GM23338 (cell line): ENCODE data around the gene ARHGAP27. TPM values are rescaled to one million over a fixed set of nuclear protein-coding genes. Genes with fewer than 3 reads are reported as not detected.

Experiments
- ATAC-seq: fragments of 200-7000 bp; cut with Tn5 transposase; 3 replicates; pipeline ENCODE4 v1.9.1; 2020
- DNase-seq: peaks from one replicate; pipeline ENCODE4 v3.0.0-alpha.2; 2015; ENCODE audit warnings: low spot score
- H2AFZ ChIP-seq: fragments of 200-600 bp; sonication (generic); 2 replicates; pipeline ENCODE4 v1.8.0; 2016; ENCODE audit warnings: antibody characterized with exemption, mild to moderate bottlenecking, moderate library complexity
- H3F3A ChIP-seq: fragments of 200-600 bp; sonication (generic); replicated peaks from 2 replicates; pipeline ENCODE4 v1.8.0; 2017; ENCODE audit warnings: antibody characterized with exemption, mixed run types, low read depth
- H3K27ac ChIP-seq: fragments of 200-600 bp; sonication (generic); 2 replicates; pipeline ENCODE4 v1.6.1; 2016; ENCODE audit warnings: low read depth
- H3K27me3 ChIP-seq: fragments of 200-600 bp; sonication (generic); 2 replicates; pipeline ENCODE4 v1.8.0; 2016; ENCODE audit warnings: mild to moderate bottlenecking, mixed run types, moderate library complexity; ENCODE audit not compliant: insufficient read depth
- H3K36me3 ChIP-seq: fragments of 200-600 bp; sonication (generic); 2 replicates; pipeline ENCODE4 v1.8.0; 2016; ENCODE audit warnings: mild to moderate bottlenecking; ENCODE audit not compliant: insufficient read depth
- H3K4me1 ChIP-seq: fragments of 200-600 bp; sonication (generic); 2 replicates; pipeline ENCODE4 v1.8.0; 2016; ENCODE audit warnings: mild to moderate bottlenecking, moderate library complexity; ENCODE audit not compliant: insufficient read depth
- H3K4me2 ChIP-seq: fragments of 200-600 bp; sonication (generic); 2 replicates; pipeline ENCODE4 v1.7.1; 2017; ENCODE audit warnings: mixed run types
- H3K4me3 ChIP-seq: fragments of 200-600 bp; sonication (generic); 2 replicates; pipeline ENCODE4 v1.6.1; 2016; ENCODE audit warnings: mixed run types
- H3K79me2 ChIP-seq: fragments of 200-600 bp; sonication (generic); replicated peaks from 2 replicates; pipeline ENCODE4 v1.8.0; 2017; ENCODE audit warnings: mild to moderate bottlenecking; ENCODE audit not compliant: insufficient read depth
- H3K9me2 ChIP-seq: fragments of 200-600 bp; sonication (generic); 2 replicates; pipeline ENCODE4 v1.8.0; 2017; ENCODE audit not compliant: insufficient read depth
- H4K20me1 ChIP-seq: fragments of 200-600 bp; sonication (generic); replicated peaks from 2 replicates; pipeline ENCODE4 v1.8.0; 2017; ENCODE audit warnings: mild to moderate bottlenecking; ENCODE audit not compliant: insufficient read depth
- H3K27ac Mint-ChIP-seq: 2 replicates; pipeline ENCODE4 v1.8.0; 2020; ENCODE audit warnings: inconsistent platforms, mild to moderate bottlenecking, moderate library complexity, mixed read lengths
- H3K27me3 Mint-ChIP-seq: 3 replicates; pipeline ENCODE4 v1.8.0; 2022; ENCODE audit warnings: low read depth, mild to moderate bottlenecking, moderate library complexity, mixed read lengths, inconsistent platforms; ENCODE audit not compliant: insufficient read depth, poor library complexity
- H3K36me3 Mint-ChIP-seq: 3 replicates; pipeline ENCODE4 v1.8.0; 2021; ENCODE audit warnings: low read depth, mild to moderate bottlenecking, inconsistent platforms, moderate library complexity, mixed read lengths
- H3K4me1 Mint-ChIP-seq: 3 replicates; pipeline ENCODE4 v1.8.0; 2020; ENCODE audit warnings: mild to moderate bottlenecking, inconsistent platforms, mixed read lengths
- H3K4me3 Mint-ChIP-seq: 3 replicates; pipeline ENCODE4 v1.8.0; 2021; ENCODE audit warnings: moderate library complexity, mild to moderate bottlenecking, inconsistent platforms, mixed read lengths
- H3K9me3 Mint-ChIP-seq: 3 replicates; pipeline ENCODE4 v1.8.0; 2020; ENCODE audit warnings: moderate library complexity, mild to moderate bottlenecking, inconsistent platforms, mixed read lengths
- STAT1 ChIP-seq: IDR thresholded peaks from one replicate; pipeline ENCODE4 v1.6.1; 2016; ENCODE audit warnings: antibody characterized with exemption; ENCODE audit not compliant: unreplicated experiment
- polyA plus RNA-seq: library from polyadenylated mRNA; unstranded; fragments of >200 nt; fragmentation: Nextera tagmentation; extraction: Ambion mirVana; gene quantifications from 2 replicates; pipeline ENCODE4 v1.2.1, GENCODE V29; 2016
- total RNA-seq: library from RNA; depleted of rRNA; stranded (reverse); fragments of >200 nt; shearing (Covaris generic); gene quantifications from 2 replicates; pipeline ENCODE4 v1.2.3, GENCODE V29; 2014
- TF ChIP-seq, protein P1 (sequence below): fragments of 250-450 bp; sonication (Bioruptor Pico); IDR thresholded peaks from 2 replicates; pipeline ENCODE4 v1.5.0; 2020; ENCODE audit warnings: mild to moderate bottlenecking, moderate library complexity
- TF ChIP-seq, protein P2 (sequence below): IDR thresholded peaks from 2 replicates; pipeline ENCODE4 v1.6.1; 2016; ENCODE audit warnings: antibody characterized with exemption
- TF ChIP-seq, protein P3 (sequence below), 2 experiments: fragments of 200-600 bp in 1 of 2; sonication (generic) in 1 of 2; conservative IDR thresholded peaks; 2 replicates each; pipeline versions ENCODE4 v1.5.1 to v1.6.1; 2016 to 2017; ENCODE audit warnings: antibody characterized with exemption in 2 of 2, low read depth in 2 of 2, mild to moderate bottlenecking in 2 of 2, moderate library complexity in 1 of 2

The ARHGAP27 gene
- total and polyA plus RNA-seq, 2 experiments from 2014 or later: 5.9 to 17.7 TPM

DNA sequence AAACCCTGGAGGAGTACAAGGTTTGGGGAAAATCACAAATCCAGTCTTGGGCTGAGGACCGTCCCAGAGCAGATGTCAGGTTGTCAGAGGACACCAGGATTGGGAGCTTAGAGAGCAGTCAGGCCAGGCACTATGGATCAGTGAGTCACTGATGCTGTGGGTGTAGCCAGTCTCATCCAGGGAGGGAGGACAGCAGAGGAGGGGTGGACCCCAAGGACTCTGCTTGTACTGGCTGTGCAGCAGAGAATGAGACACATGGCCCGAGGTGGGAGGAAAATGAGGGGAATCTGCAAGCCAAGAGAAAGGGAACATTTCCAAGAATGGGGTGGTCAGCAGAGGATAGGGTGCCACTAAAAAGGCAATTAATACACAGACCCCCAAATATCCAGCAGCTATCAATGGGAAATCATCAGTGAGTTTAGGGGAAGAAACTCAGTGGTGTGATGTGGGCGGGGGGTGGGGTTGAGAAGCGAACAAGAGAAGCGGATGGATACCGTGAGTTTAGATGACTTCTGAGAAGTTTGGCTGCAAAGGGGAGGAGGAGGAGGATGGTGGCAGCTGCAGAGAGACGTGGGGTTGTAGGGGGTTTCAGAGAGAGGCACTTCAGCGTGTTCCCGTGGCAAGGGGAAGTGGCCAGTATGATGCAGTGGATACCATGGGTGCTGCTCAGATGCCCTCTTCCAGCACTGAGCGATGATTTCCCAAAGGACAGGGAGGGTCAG lies 43.9 kb downstream of the ARHGAP27 start:
- H3K4me3 ChIP-seq: no peak overlapping the region
- H4K20me1 ChIP-seq: no peaks in the 10 kb centered on the region
- no peaks in the 10 kb centered on the region; the same call in 1 of the 2 replicates for H3K4me1 ChIP-seq
- no peaks in the 10 kb centered on the region for H3K36me3 ChIP-seq
- H3K9me2 ChIP-seq: no peaks in the 10 kb centered on the region
- no peaks in the 10 kb centered on the region for H3K27me3 ChIP-seq
- H3K27ac Mint-ChIP-seq: no peak overlapping the region
- H3K4me3 Mint-ChIP-seq: no peak overlapping the region
- peaks cover 19% of the 10 kb centered on the region for H3K27me3 Mint-ChIP-seq
- no peaks in the 10 kb centered on the region for H3K79me2 ChIP-seq
- H3K36me3 Mint-ChIP-seq: no peaks in the 10 kb centered on the region
- DNase-seq: no peak
- peak overlapping the region; percentile 72; the same call in 1 of the 2 replicates for H2AFZ ChIP-seq
- no peaks in the 10 kb centered on the region; the same call in 2 of the 3 replicates for H3K9me3 Mint-ChIP-seq
- ATAC-seq: no peak
- no peaks in the 10 kb centered on the region for H3F3A ChIP-seq
- TF ChIP-seq, protein P1, sequence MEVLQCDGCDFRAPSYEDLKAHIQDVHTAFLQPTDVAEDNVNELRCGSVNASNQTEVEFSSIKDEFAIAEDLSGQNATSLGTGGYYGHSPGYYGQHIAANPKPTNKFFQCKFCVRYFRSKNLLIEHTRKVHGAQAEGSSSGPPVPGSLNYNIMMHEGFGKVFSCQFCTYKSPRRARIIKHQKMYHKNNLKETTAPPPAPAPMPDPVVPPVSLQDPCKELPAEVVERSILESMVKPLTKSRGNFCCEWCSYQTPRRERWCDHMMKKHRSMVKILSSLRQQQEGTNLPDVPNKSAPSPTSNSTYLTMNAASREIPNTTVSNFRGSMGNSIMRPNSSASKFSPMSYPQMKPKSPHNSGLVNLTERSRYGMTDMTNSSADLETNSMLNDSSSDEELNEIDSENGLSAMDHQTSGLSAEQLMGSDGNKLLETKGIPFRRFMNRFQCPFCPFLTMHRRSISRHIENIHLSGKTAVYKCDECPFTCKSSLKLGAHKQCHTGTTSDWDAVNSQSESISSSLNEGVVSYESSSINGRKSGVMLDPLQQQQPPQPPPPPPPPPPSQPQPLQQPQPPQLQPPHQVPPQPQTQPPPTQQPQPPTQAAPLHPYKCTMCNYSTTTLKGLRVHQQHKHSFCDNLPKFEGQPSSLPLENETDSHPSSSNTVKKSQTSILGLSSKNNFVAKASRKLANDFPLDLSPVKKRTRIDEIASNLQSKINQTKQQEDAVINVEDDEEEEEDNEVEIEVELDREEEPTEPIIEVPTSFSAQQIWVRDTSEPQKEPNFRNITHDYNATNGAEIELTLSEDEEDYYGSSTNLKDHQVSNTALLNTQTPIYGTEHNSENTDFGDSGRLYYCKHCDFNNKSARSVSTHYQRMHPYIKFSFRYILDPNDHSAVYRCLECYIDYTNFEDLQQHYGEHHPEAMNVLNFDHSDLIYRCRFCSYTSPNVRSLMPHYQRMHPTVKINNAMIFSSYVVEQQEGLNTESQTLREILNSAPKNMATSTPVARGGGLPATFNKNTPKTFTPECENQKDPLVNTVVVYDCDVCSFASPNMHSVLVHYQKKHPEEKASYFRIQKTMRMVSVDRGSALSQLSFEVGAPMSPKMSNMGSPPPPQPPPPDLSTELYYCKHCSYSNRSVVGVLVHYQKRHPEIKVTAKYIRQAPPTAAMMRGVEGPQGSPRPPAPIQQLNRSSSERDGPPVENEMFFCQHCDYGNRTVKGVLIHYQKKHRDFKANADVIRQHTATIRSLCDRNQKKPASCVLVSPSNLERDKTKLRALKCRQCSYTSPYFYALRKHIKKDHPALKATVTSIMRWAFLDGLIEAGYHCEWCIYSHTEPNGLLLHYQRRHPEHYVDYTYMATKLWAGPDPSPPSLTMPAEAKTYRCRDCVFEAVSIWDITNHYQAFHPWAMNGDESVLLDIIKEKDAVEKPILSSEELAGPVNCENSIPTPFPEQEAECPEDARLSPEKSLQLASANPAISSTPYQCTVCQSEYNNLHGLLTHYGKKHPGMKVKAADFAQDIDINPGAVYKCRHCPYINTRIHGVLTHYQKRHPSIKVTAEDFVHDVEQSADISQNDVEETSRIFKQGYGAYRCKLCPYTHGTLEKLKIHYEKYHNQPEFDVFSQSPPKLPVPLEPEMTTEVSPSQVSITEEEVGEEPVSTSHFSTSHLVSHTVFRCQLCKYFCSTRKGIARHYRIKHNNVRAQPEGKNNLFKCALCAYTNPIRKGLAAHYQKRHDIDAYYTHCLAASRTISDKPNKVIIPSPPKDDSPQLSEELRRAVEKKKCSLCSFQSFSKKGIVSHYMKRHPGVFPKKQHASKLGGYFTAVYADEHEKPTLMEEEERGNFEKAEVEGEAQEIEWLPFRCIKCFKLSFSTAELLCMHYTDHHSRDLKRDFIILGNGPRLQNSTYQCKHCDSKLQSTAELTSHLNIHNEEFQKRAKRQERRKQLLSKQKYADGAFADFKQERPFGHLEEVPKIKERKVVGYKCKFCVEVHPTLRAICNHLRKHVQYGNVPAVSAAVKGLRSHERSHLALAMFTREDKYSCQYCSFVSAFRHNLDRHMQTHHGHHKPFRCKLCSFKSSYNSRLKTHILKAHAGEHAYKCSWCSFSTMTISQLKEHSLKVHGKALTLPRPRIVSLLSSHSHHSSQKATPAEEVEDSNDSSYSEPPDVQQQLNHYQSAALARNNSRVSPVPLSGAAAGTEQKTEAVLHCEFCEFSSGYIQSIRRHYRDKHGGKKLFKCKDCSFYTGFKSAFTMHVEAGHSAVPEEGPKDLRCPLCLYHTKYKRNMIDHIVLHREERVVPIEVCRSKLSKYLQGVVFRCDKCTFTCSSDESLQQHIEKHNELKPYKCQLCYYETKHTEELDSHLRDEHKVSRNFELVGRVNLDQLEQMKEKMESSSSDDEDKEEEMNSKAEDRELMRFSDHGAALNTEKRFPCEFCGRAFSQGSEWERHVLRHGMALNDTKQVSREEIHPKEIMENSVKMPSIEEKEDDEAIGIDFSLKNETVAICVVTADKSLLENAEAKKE (CRISPR knock-in tag): no peak
- TF ChIP-seq, protein P2, sequence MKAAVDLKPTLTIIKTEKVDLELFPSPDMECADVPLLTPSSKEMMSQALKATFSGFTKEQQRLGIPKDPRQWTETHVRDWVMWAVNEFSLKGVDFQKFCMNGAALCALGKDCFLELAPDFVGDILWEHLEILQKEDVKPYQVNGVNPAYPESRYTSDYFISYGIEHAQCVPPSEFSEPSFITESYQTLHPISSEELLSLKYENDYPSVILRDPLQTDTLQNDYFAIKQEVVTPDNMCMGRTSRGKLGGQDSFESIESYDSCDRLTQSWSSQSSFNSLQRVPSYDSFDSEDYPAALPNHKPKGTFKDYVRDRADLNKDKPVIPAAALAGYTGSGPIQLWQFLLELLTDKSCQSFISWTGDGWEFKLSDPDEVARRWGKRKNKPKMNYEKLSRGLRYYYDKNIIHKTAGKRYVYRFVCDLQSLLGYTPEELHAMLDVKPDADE: no peak
- TF ChIP-seq, protein P3, sequence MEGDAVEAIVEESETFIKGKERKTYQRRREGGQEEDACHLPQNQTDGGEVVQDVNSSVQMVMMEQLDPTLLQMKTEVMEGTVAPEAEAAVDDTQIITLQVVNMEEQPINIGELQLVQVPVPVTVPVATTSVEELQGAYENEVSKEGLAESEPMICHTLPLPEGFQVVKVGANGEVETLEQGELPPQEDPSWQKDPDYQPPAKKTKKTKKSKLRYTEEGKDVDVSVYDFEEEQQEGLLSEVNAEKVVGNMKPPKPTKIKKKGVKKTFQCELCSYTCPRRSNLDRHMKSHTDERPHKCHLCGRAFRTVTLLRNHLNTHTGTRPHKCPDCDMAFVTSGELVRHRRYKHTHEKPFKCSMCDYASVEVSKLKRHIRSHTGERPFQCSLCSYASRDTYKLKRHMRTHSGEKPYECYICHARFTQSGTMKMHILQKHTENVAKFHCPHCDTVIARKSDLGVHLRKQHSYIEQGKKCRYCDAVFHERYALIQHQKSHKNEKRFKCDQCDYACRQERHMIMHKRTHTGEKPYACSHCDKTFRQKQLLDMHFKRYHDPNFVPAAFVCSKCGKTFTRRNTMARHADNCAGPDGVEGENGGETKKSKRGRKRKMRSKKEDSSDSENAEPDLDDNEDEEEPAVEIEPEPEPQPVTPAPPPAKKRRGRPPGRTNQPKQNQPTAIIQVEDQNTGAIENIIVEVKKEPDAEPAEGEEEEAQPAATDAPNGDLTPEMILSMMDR (conservative IDR thresholded peaks at IDR 0.05; ENCODE audit: low read depth in 2 of 2): no peak
- TF ChIP-seq STAT1: no peak
- H3K27ac ChIP-seq: no peak overlapping the region
- H3K4me2 ChIP-seq: no peak overlapping the region
- peaks cover 14% of the 10 kb centered on the region for H3K4me1 Mint-ChIP-seq
